ENCODE data around the gene GNB3.

Gene GNB3

GRCh38 chr12:6840761-6841515, at the start of gene GNB3:
GNB3 (plus strand) TSS chr12:6840925; CDS start chr12:6841288, 363 bp downstream.
- no peak for DNase-seq

GRCh38 chr12:6791931-6792520, 48.7 kb upstream of the GNB3 start:
- no peak for DNase-seq

- no peak for DNase-seq
These were observed 48.1 kb upstream of the GNB3 start for GRCh38 chr12:6792522-6793201.

GRCh38 chr12:6795088-6795487, 45.6 kb upstream of the GNB3 start:
- DNase-seq: no peak

- no peak for DNase-seq
These were observed 44.1 kb upstream of the GNB3 start for GRCh38 chr12:6796576-6796975.

- no peak for DNase-seq
These were observed 41.6 kb upstream of the GNB3 start for GRCh38 chr12:6799147-6799546.

GRCh38 chr12:6807170-6807569, 33.6 kb upstream of the GNB3 start:
- DNase-seq: no peak

- no peak for DNase-seq
These were observed 31.7 kb upstream of the GNB3 start for GRCh38 chr12:6809056-6809455.

- no peak for DNase-seq
These were observed 30.0 kb upstream of the GNB3 start for GRCh38 chr12:6810758-6811157.

GRCh38 chr12:6813363-6813762, 27.4 kb upstream of the GNB3 start:
- DNase-seq: no peak

GRCh38 chr12:6816598-6816997, 24.1 kb upstream of the GNB3 start:
- DNase-seq: no peak

- DNase-seq: no peak
These were observed 23.6 kb upstream of the GNB3 start for GRCh38 chr12:6817098-6817497.

GRCh38 chr12:6817662-6818157, 23.0 kb upstream of the GNB3 start:
- no peak for DNase-seq

GRCh38 chr12:6818222-6818621, 22.5 kb upstream of the GNB3 start:
- no peak for DNase-seq

GRCh38 chr12:6818645-6819044, 22.1 kb upstream of the GNB3 start:
- no peak for DNase-seq

GRCh38 chr12:6819106-6820030, 21.4 kb upstream of the GNB3 start:
- no peak for DNase-seq

GRCh38 chr12:6820166-6820565, 20.6 kb upstream of the GNB3 start:
- no peak for DNase-seq

GRCh38 chr12:6821591-6822425, 18.9 kb upstream of the GNB3 start, which contains the start of gene GPR162:
GPR162 (plus strand) TSS chr12:6821821; CDS start chr12:6823899, 2,078 bp downstream.
- no peak for DNase-seq

GRCh38 chr12:6822426-6823135, 18.1 kb upstream of the GNB3 start:
- no peak for DNase-seq

- DNase-seq: no peak
These were observed 17.3 kb upstream of the GNB3 start for GRCh38 chr12:6823182-6824084.
